H9 (cell line): ENCODE results near the gene HS3ST4. TPM values are rescaled to one million over a fixed set of nuclear protein-coding genes. Genes with fewer than 3 reads are reported as not detected.

Source experiments
- DNase-seq: peaks from one replicate; pipeline ENCODE4 v3.0.0-alpha.2; 2017
- H2AFZ ChIP-seq: one replicate; pipeline ENCODE4 v1.6.1; 2013; ENCODE audit warnings: mild to moderate bottlenecking, low read length, control low read depth, moderate library complexity
- H2AK5ac ChIP-seq: 2 replicates; pipeline ENCODE4 v1.6.1; 2013; ENCODE audit warnings: low read length, control low read depth, mixed read lengths; ENCODE audit not compliant: insufficient read length
- H2BK120ac ChIP-seq: one replicate; pipeline ENCODE4 v1.6.1; 2013; ENCODE audit warnings: low read depth, mild to moderate bottlenecking, low read length, control low read depth, inconsistent platforms; ENCODE audit not compliant: poor library complexity, severe bottlenecking
- H2BK12ac ChIP-seq: 2 replicates; pipeline ENCODE4 v1.6.1; 2013; ENCODE audit warnings: low read length, control low read depth, mixed read lengths, low read depth; ENCODE audit not compliant: insufficient read length
- H2BK15ac ChIP-seq: 2 replicates; pipeline ENCODE4 v1.6.1; 2013; ENCODE audit warnings: low read depth, low read length, control low read depth
- H2BK20ac ChIP-seq: one replicate; pipeline ENCODE4 v1.6.1; 2013; ENCODE audit warnings: low read depth, mild to moderate bottlenecking, low read length, control low read depth, inconsistent platforms; ENCODE audit not compliant: poor library complexity, severe bottlenecking
- H2BK5ac ChIP-seq: 2 replicates; pipeline ENCODE4 v1.6.1; 2013; ENCODE audit warnings: low read length, control low read depth, mixed read lengths; ENCODE audit not compliant: insufficient read length
- H3K14ac ChIP-seq: 2 replicates; pipeline ENCODE4 v1.6.1; 2013; ENCODE audit warnings: low read length, control low read depth; ENCODE audit not compliant: insufficient read depth
- H3K18ac ChIP-seq: 2 replicates; pipeline ENCODE4 v1.6.1; 2013; ENCODE audit warnings: low read depth, mild to moderate bottlenecking, mixed read lengths, low read length, control low read depth; ENCODE audit not compliant: insufficient read length
- H3K23ac ChIP-seq: 2 replicates; pipeline ENCODE4 v1.6.1; 2013; ENCODE audit warnings: low read length, control low read depth, mixed read lengths, low read depth; ENCODE audit not compliant: insufficient read length
- H3K23me2 ChIP-seq: 2 replicates; pipeline ENCODE4 v1.6.1; 2013; ENCODE audit warnings: low read depth, mild to moderate bottlenecking, mixed read lengths, low read length, control low read depth; ENCODE audit not compliant: insufficient read length, poor library complexity, severe bottlenecking
- H3K27ac ChIP-seq: 2 replicates; pipeline ENCODE4 v1.5.1; 2013; ENCODE audit warnings: low read length, control low read depth, mixed read lengths, low read depth; ENCODE audit not compliant: insufficient read length
- H3K27me3 ChIP-seq: 2 replicates; pipeline ENCODE4 v1.6.1; 2013; ENCODE audit warnings: low read length, control low read depth, inconsistent platforms; ENCODE audit not compliant: insufficient read depth
- H3K4ac ChIP-seq: 2 replicates; pipeline ENCODE4 v1.6.1; 2013; ENCODE audit warnings: low read depth, mild to moderate bottlenecking, control low read depth, inconsistent platforms, low read length, moderate library complexity
- H3K4me1 ChIP-seq: 2 replicates; pipeline ENCODE4 v1.6.1; 2013; ENCODE audit warnings: low read length, control low read depth, inconsistent platforms; ENCODE audit not compliant: insufficient read depth
- H3K4me2 ChIP-seq: 2 replicates; pipeline ENCODE4 v1.6.1; 2013; ENCODE audit warnings: low read length, control low read depth, mixed read lengths; ENCODE audit not compliant: insufficient read length, insufficient read depth
- H3K56ac ChIP-seq: 2 replicates; pipeline ENCODE4 v1.6.1; 2013; ENCODE audit warnings: low read depth, mild to moderate bottlenecking, mixed read lengths, low read length, control low read depth; ENCODE audit not compliant: insufficient read length
- H3K79me1 ChIP-seq: 2 replicates; pipeline ENCODE4 v1.6.1; 2013; ENCODE audit warnings: low read depth, mild to moderate bottlenecking, moderate library complexity, low read length, control low read depth, inconsistent platforms; ENCODE audit not compliant: insufficient read depth, poor library complexity, severe bottlenecking
- H3K79me2 ChIP-seq: 2 replicates; pipeline ENCODE4 v1.6.1; 2013; ENCODE audit warnings: low read length, control low read depth, inconsistent platforms; ENCODE audit not compliant: insufficient read depth
- H3K9ac ChIP-seq: 2 replicates; pipeline ENCODE4 v1.6.1; 2013; ENCODE audit warnings: low read length, control low read depth, mixed read lengths; ENCODE audit not compliant: insufficient read length; ENCODE audit errors: extremely low read depth
- H3K9me3 ChIP-seq: one replicate; pipeline ENCODE4 v1.6.1; 2013; ENCODE audit warnings: low read depth, low read length, inconsistent platforms; ENCODE audit not compliant: control insufficient read depth
- H3T11ph ChIP-seq: one replicate; pipeline ENCODE4 v1.6.1; 2013; ENCODE audit warnings: mild to moderate bottlenecking, low read length, control low read depth, inconsistent platforms
- H4K20me1 ChIP-seq: one replicate; pipeline ENCODE4 v1.6.1; 2013; ENCODE audit not compliant: control insufficient read depth, insufficient read length, insufficient read depth
- H4K5ac ChIP-seq: 2 replicates; pipeline ENCODE4 v1.6.1; 2013; ENCODE audit warnings: low read depth, mild to moderate bottlenecking, mixed read lengths, low read length, control low read depth; ENCODE audit not compliant: insufficient read length
- H4K8ac ChIP-seq: replicated peaks from 2 replicates; pipeline ENCODE4 v1.6.1; 2013; ENCODE audit warnings: low read length, control low read depth, mixed read lengths, low read depth; ENCODE audit not compliant: insufficient read length
- H4K91ac ChIP-seq: 2 replicates; pipeline ENCODE4 v1.6.1; 2013; ENCODE audit warnings: low read depth, mild to moderate bottlenecking, moderate library complexity, mixed read lengths, low read length, control low read depth; ENCODE audit not compliant: insufficient read length
- H3K27ac Mint-ChIP-seq, 3 experiments: 2 replicates in 2 of 3; 3 replicates in 1 of 3; pipeline ENCODE4 v1.8.0; 2020 to 2021; ENCODE audit warnings: mixed read lengths in 3 of 3, mild to moderate bottlenecking in 1 of 3, moderate library complexity in 1 of 3
- H3K27me3 Mint-ChIP-seq: 2 replicates; pipeline ENCODE4 v1.8.0; 2021; ENCODE audit warnings: low read depth, mild to moderate bottlenecking, moderate library complexity, mixed read lengths
- H3K36me3 Mint-ChIP-seq, 3 experiments: 2 replicates in 2 of 3; 3 replicates in 1 of 3; pipeline ENCODE4 v1.8.0; 2020 to 2021; ENCODE audit warnings: low read depth in 3 of 3, mixed read lengths in 3 of 3; ENCODE audit not compliant: insufficient read depth in 1 of 3
- H3K4me1 Mint-ChIP-seq, 2 experiments: 2 replicates each; pipeline ENCODE4 v1.8.0; 2020; ENCODE audit warnings: mixed read lengths in 2 of 2
- H3K4me3 Mint-ChIP-seq, 2 experiments: 2 replicates in 1 of 2; 3 replicates in 1 of 2; pipeline ENCODE4 v1.8.0; 2020 to 2021; ENCODE audit warnings: mild to moderate bottlenecking in 2 of 2, mixed read lengths in 2 of 2, moderate library complexity in 1 of 2
- H3K9me3 Mint-ChIP-seq, 2 experiments: 2 replicates in 1 of 2; 3 replicates in 1 of 2; pipeline ENCODE4 v1.8.0; 2020; ENCODE audit warnings: mild to moderate bottlenecking in 2 of 2, mixed read lengths in 2 of 2, moderate library complexity in 1 of 2
- CTCF ChIP-seq: fragments of 200-600 bp; sonication (generic); conservative IDR thresholded peaks from 3 replicates; pipeline ENCODE4 v1.8.0; 2021; ENCODE audit warnings: antibody characterized with exemption, mild to moderate bottlenecking
- WGBS: extraction: QIAGEN DNeasy Blood & Tissue Kit; methylation state at CpG from one replicate; pipeline ENCODE4 v1.1.7; 2013; ENCODE audit warnings: missing lambda C conversion rate, low lambda C conversion rate, mixed read lengths; ENCODE audit not compliant: insufficient read length; ENCODE audit errors: extremely low coverage; 5-methylcytosine and 5-hydroxymethylcytosine counted together
- total RNA-seq: library from RNA; stranded (reverse); gene quantifications from 2 replicates; pipeline ENCODE4 v1.2.1, GENCODE V29; 2021

Gene HS3ST4
- total RNA-seq, 1 experiment from 2014 or later: 1.7 TPM

GRCh38 chr16:26058326-26058725 is 366.6 kb downstream of the HS3ST4 start:
- no peak overlapping the region for H2AK5ac ChIP-seq
- no CpG with 5 or more reads among the region's 3 CpGs for WGBS
- H4K20me1 ChIP-seq: no peaks in the 10 kb centered on the region
- no peak overlapping the region for H2AFZ ChIP-seq
- H2BK12ac ChIP-seq: peak overlapping the region; percentile 7
- no peak overlapping the region for H2BK120ac ChIP-seq
- peaks cover 23% of the 10 kb centered on the region; the same call in 1 of the 2 replicates for H3K4me1 ChIP-seq
- no peaks in the 10 kb centered on the region; the same call in 1 of the 2 replicates for H3K27me3 Mint-ChIP-seq
- H3K4me1 Mint-ChIP-seq: peaks cover 44 to 50% of the 10 kb centered on the region in 2 experiments
- no peak overlapping the region for H4K5ac ChIP-seq
- H3K4me2 ChIP-seq: no peak overlapping the region
- H2BK5ac ChIP-seq: no peak overlapping the region
- H3K23me2 ChIP-seq: no peaks in the 10 kb centered on the region
- no peak overlapping the region for H3K4me3 Mint-ChIP-seq
- H2BK20ac ChIP-seq: no peak overlapping the region
- no peak overlapping the region for H3K56ac ChIP-seq
- H3K79me2 ChIP-seq: no peaks in the 10 kb centered on the region
- peak overlapping the region in 1 of 3 experiments; percentile 86; a peak in 1 of 7 replicates for H3K27ac Mint-ChIP-seq
- H3K9me3 ChIP-seq: no peaks in the 10 kb centered on the region
- no peak overlapping the region for H4K91ac ChIP-seq
- no peak overlapping the region for H4K8ac ChIP-seq
- peaks cover 2 to 15% (median 6%) of the 10 kb centered on the region in 3 experiments; a peak in 5 of 7 replicates for H3K36me3 Mint-ChIP-seq
- no peak overlapping the region for H3K9ac ChIP-seq
- H3K23ac ChIP-seq: no peak overlapping the region
- no peak overlapping the region for H2BK15ac ChIP-seq
- TF ChIP-seq CTCF: no peak
- H3K14ac ChIP-seq: no peak overlapping the region
- no peaks in the 10 kb centered on the region for H3K27me3 ChIP-seq
- peaks cover 0 to 12% of the 10 kb centered on the region in 2 experiments; a peak in 4 of 5 replicates for H3K9me3 Mint-ChIP-seq
- no peak overlapping the region for H3K27ac ChIP-seq
- no peak for DNase-seq
- H3K4ac ChIP-seq: no peak overlapping the region
- no peak overlapping the region for H3K18ac ChIP-seq
- no peaks in the 10 kb centered on the region for H3K79me1 ChIP-seq
- H3T11ph ChIP-seq: no peak overlapping the region
